CD4-positive, alpha-beta T cell (primary cell): ENCODE results near the gene MGA. TPM values are rescaled to one million over a fixed set of nuclear protein-coding genes. Genes with fewer than 3 reads are reported as not detected.
"Not testable (repeated sequence)": the region's sequence is repeated elsewhere in the genome, so short reads cannot be mapped to it uniquely, and the experiment has no call there.

ENCODE experiments used
- ATAC-seq: fragments of 200-7000 bp; cut with Tn5 transposase; one replicate; pipeline ENCODE4 v1.10.0; 2022; ENCODE audit warnings: mild to moderate bottlenecking; ENCODE audit not compliant: poor library complexity
- CTCF ChIA-PET: fragments of 350-600 bp; sonication (Branson Sonifier 250); formaldehyde crosslinking; loops from one replicate; lab custom pipeline; 2021; ENCODE audit warnings: antibody characterized with exemption, inconsistent platforms; lab: Charles Lee
- POLR2A ChIA-PET: fragments of 350-600 bp; sonication (Branson Sonifier 250); formaldehyde crosslinking; loops from one replicate; lab custom pipeline; 2021; ENCODE audit warnings: antibody characterized with exemption, inconsistent platforms; lab: Charles Lee
- DNase-seq, 14 experiments: peaks; one replicate each; pipeline ENCODE4 v3.0.0-alpha.2; 2013 to 2020; ENCODE audit warnings: mixed read lengths in 2 of 14
- H3K27ac ChIP-seq, 2 donors: one replicate each; pipeline versions ENCODE4 v1.5.1 to v1.7.0; 2013; ENCODE audit warnings: low read length in 2 of 2, low read depth in 1 of 2, mild to moderate bottlenecking in 1 of 2
- H3K27me3 ChIP-seq, 2 experiments: 1 replicate in 1 of 2; 2 replicates in 1 of 2; pipeline versions ENCODE4 v1.6.1 to v1.7.0; 2013; ENCODE audit warnings: low read length in 2 of 2, control low read depth in 1 of 2, mild to moderate bottlenecking in 1 of 2, moderate library complexity in 1 of 2; ENCODE audit not compliant: insufficient read depth in 2 of 2, control insufficient read depth in 1 of 2
- H3K36me3 ChIP-seq: one replicate; pipeline ENCODE4 v1.6.1; 2013; ENCODE audit warnings: low read length, control low read depth; ENCODE audit not compliant: insufficient read depth
- H3K4me1 ChIP-seq: one replicate; pipeline ENCODE4 v1.6.1; 2013; ENCODE audit warnings: low read length, control low read depth; ENCODE audit not compliant: insufficient read depth
- H3K4me3 ChIP-seq: one replicate; pipeline ENCODE4 v1.5.1; 2013; ENCODE audit warnings: mild to moderate bottlenecking, low read length, moderate library complexity
- H3K9me3 ChIP-seq, 2 experiments: 1 replicate in 1 of 2; 2 replicates in 1 of 2; pipeline versions ENCODE4 v1.6.1 to v1.7.0; 2013; ENCODE audit warnings: low read length in 2 of 2, mild to moderate bottlenecking in 2 of 2, control low read depth in 1 of 2, moderate library complexity in 1 of 2; ENCODE audit not compliant: control insufficient read depth in 1 of 2, insufficient read depth in 1 of 2
- H3K27ac Mint-ChIP-seq: one replicate; pipeline ENCODE4 v1.8.0; 2020; ENCODE audit warnings: mixed read lengths
- H3K27me3 Mint-ChIP-seq: one replicate; pipeline ENCODE4 v1.8.0; 2021; ENCODE audit warnings: mixed read lengths
- H3K36me3 Mint-ChIP-seq: one replicate; pipeline ENCODE4 v1.8.0; 2021; ENCODE audit warnings: low read depth, mixed read lengths
- H3K4me1 Mint-ChIP-seq: one replicate; pipeline ENCODE4 v1.8.0; 2021; ENCODE audit warnings: low read depth, mixed read lengths
- H3K4me3 Mint-ChIP-seq: one replicate; pipeline ENCODE4 v1.8.0; 2020; ENCODE audit warnings: mild to moderate bottlenecking, mixed read lengths
- H3K9me3 Mint-ChIP-seq: one replicate; pipeline ENCODE4 v1.8.0; 2020; ENCODE audit warnings: mixed read lengths
- CTCF ChIP-seq: fragments of 200-600 bp; IDR thresholded peaks from one replicate; pipeline ENCODE4 v1.8.0; 2022; ENCODE audit warnings: antibody characterized with exemption, mild to moderate bottlenecking
- intact Hi-C, 2 experiments: fragments of 100-400 bp; cut with DNase I in 1 of 2; cut with micrococcal nuclease in 1 of 2; formaldehyde crosslinking; loops; one replicate each; pipeline versions ENCODE4 v1.15.1 to v1.9.0; 2023 to 2025; cut with DNase I, micrococcal nuclease
- total RNA-seq, 174 experiments: library from RNA in 2 of 174; stranded (reverse) in 2 of 174; gene quantifications; one replicate each; pipeline ENCODE4 v1.2.3 and lab custom pipeline; 2021 to 2026

The MGA gene
- total RNA-seq, 2 experiments from 2014 or later: 31.0 to 33.9 TPM

- ATAC-seq (no peak), DNase-seq (no peak)
- H3K9me3 Mint-ChIP-seq: no peaks in the 10 kb centered on the region
- CTCF ChIA-PET: no interaction called here
- H3K27ac ChIP-seq: no peak overlapping the region
- peaks cover 43% of the 10 kb centered on the region for H3K36me3 Mint-ChIP-seq
- no peaks in the 10 kb centered on the region for H3K4me1 Mint-ChIP-seq
- POLR2A ChIA-PET: no interaction called here
- H3K9me3 ChIP-seq: no peaks in the 10 kb centered on the region
- H3K27me3 ChIP-seq: no peaks in the 10 kb centered on the region
- H3K27ac Mint-ChIP-seq: no peak overlapping the region
- TF ChIP-seq CTCF: no peak
- no peak overlapping the region for H3K4me3 ChIP-seq
- peaks cover 33% of the 10 kb centered on the region for H3K36me3 ChIP-seq
- H3K27me3 Mint-ChIP-seq: no peaks in the 10 kb centered on the region
- intact Hi-C loops: no loop called here
- no peaks in the 10 kb centered on the region for H3K4me1 ChIP-seq
- no peak overlapping the region for H3K4me3 Mint-ChIP-seq
Observed at GRCh38 chr15:41716864-41717263, 56.7 kb downstream of the MGA start.

GRCh38 chr15:41727143-41727542, 66.9 kb downstream of the MGA start:
- Mint-ChIP-seq H3K4me3 (no peak overlapping the region), H3K36me3 (peaks cover 33% of the 10 kb centered on the region), H3K4me1 (peaks cover 10% of the 10 kb centered on the region), H3K27me3 (no peaks in the 10 kb centered on the region), H3K9me3 (no peaks in the 10 kb centered on the region), H3K27ac (no peak overlapping the region)
- ChIA-PET POLR2A (no interaction called here), CTCF (no interaction called here)
- TF ChIP-seq CTCF: no peak
- DNase-seq (no peak), ATAC-seq (no peak)
- Histone ChIP-seq H3K9me3 (no peaks in the 10 kb centered on the region), H3K27ac (no peak overlapping the region), H3K4me3 (no peak overlapping the region), H3K4me1 (no peaks in the 10 kb centered on the region), H3K27me3 (no peaks in the 10 kb centered on the region), H3K36me3 (peaks cover 39% of the 10 kb centered on the region)
- intact Hi-C loops: loop anchor here in 1 of 2 experiments (10.0 kb wide), 1 partner anchor 122 kb away; no protein-coding TSS in a partner anchor

GRCh38 chr15:41728061-41728460, 67.9 kb downstream of the MGA start:
- H3K9me3 Mint-ChIP-seq, H3K4me1 Mint-ChIP-seq, H3K27me3 ChIP-seq, ATAC-seq, H3K4me3 ChIP-seq, H3K27ac Mint-ChIP-seq, H3K4me1 ChIP-seq, H3K4me3 Mint-ChIP-seq, H3K27ac ChIP-seq, H3K27me3 Mint-ChIP-seq, POLR2A ChIA-PET, DNase-seq, CTCF ChIA-PET, H3K9me3 ChIP-seq: not testable (repeated sequence)
- H3K36me3 Mint-ChIP-seq: peaks cover 42% of the 10 kb centered on the region
- intact Hi-C loops: loop anchor here in 1 of 2 experiments (10.0 kb wide), 1 partner anchor 123 kb away; no protein-coding TSS in a partner anchor
- H3K36me3 ChIP-seq: peaks cover 43% of the 10 kb centered on the region

GRCh38 chr15:41730543-41730942, 70.3 kb downstream of the MGA start:
- Mint-ChIP-seq H3K36me3 (peaks cover 62% of the 10 kb centered on the region), H3K9me3 (no peaks in the 10 kb centered on the region), H3K4me1 (no peaks in the 10 kb centered on the region), H3K4me3 (no peak overlapping the region), H3K27ac (no peak overlapping the region), H3K27me3 (no peaks in the 10 kb centered on the region)
- no peaks in the 10 kb centered on the region for H3K27me3 ChIP-seq
- TF ChIP-seq CTCF: no peak
- intact Hi-C loops: no loop called here
- CTCF ChIA-PET: no interaction called here
- no peak overlapping the region for H3K4me3 ChIP-seq
- H3K36me3 ChIP-seq: peaks cover 61% of the 10 kb centered on the region
- H3K9me3 ChIP-seq: no peaks in the 10 kb centered on the region
- DNase-seq: no peak
- POLR2A ChIA-PET: no interaction called here
- H3K27ac ChIP-seq: no peak overlapping the region
- no peaks in the 10 kb centered on the region for H3K4me1 ChIP-seq
- ATAC-seq: no peak
